ENCODE results near the gene POLR1F.

The POLR1F gene

DNA sequence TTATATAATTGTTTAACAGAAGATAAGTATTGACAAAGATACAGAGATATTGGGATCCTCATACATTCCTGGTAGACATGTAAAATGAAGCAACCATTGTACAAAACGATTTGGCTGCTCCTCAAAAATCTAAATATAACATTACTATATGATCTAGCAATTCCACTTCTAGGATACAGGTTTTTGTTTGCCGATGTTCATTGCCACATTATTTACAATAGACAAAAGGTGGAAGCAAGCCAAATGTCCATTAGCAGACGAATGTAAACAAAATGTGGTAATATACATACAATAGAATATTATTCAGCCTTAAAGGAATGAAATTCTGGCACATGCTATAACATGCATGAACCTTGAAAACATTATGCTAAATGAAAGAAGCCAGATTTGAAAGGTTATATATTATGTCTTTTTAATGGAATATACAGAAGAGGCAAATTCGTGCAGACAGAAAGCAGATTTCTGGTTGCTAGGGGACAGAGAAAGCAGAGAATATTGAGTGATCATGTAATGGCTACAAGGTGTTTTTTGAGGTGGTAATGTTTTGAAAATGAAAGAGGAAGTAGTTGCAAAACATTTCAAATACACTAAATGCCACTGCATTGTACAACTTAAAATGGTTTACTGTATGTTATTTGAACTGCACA lies 44.9 kb downstream of the POLR1F start:
- no peak for TF ChIP-seq FOXM1 (IDR thresholded peaks at IDR 0.05; ENCODE audit: borderline replicate concordance, low read depth)
- TF ChIP-seq, protein P1, sequence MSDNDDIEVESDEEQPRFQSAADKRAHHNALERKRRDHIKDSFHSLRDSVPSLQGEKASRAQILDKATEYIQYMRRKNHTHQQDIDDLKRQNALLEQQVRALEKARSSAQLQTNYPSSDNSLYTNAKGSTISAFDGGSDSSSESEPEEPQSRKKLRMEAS (IDR thresholded peaks at IDR 0.05) = no peak
- no peak for TF ChIP-seq YY1 (IDR thresholded peaks at IDR 0.05; ENCODE audit: low read depth)
- TF ChIP-seq ZBTB7A (IDR thresholded peaks at IDR 0.05; ENCODE audit: low read depth) = no peak
- TF ChIP-seq CREB1 (IDR thresholded peaks at IDR 0.05; ENCODE audit: low read depth) = no peak
- no peak for TF ChIP-seq REST (IDR thresholded peaks at IDR 0.05; ENCODE audit: low read depth)
- no peak for TF ChIP-seq NFIC (IDR thresholded peaks at IDR 0.05)
- no peak for TF ChIP-seq USF1 (IDR thresholded peaks at IDR 0.05)
- TF ChIP-seq RAD21 (IDR thresholded peaks at IDR 0.05; ENCODE audit: low read depth) = no peak
- TF ChIP-seq EGR1 (IDR thresholded peaks at IDR 0.05) = no peak
- TF ChIP-seq EP300 (IDR thresholded peaks at IDR 0.05; ENCODE audit: borderline replicate concordance) = no peak
- no peak for TF ChIP-seq TCF12 (IDR thresholded peaks at IDR 0.05; ENCODE audit: low read depth)
- no peak for TF ChIP-seq TEAD4 (IDR thresholded peaks at IDR 0.05)

DNA sequence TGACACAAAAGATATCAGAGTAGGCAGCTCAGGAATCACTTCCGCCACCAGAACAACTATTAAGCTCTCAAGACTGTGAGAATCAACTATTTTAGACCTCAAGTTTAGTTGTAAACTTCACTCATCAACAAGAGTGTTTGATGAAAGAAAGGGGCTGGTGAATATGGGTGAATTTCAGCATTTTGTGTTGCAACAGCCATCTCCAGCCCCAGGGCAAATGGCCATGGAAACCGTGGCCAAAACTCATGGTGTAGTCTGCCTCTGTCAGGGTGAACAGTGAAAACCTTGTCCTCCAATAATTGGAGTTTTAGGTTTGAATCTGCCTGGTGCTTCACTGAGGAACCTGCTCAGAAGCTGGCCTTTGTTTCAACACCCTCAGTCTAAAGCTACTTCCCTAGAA lies 60.0 kb downstream of the POLR1F start:
- TF ChIP-seq CEBPB (IDR thresholded peaks at IDR 0.05) (no peak), EP300 (IDR thresholded peaks at IDR 0.05; ENCODE audit: borderline replicate concordance) (no peak), RAD21 (IDR thresholded peaks at IDR 0.05; ENCODE audit: low read depth) (no peak), TCF12 (IDR thresholded peaks at IDR 0.05; ENCODE audit: low read depth) (no peak), TAF1 (IDR thresholded peaks at IDR 0.05; ENCODE audit: low read depth) (no peak), YY1 (IDR thresholded peaks at IDR 0.05; ENCODE audit: low read depth) (no peak), USF1 (IDR thresholded peaks at IDR 0.05) (no peak), REST (IDR thresholded peaks at IDR 0.05; ENCODE audit: low read depth) (no peak), EGR1 (IDR thresholded peaks at IDR 0.05) (no peak), FOXM1 (IDR thresholded peaks at IDR 0.05; ENCODE audit: borderline replicate concordance, low read depth) (no peak), TEAD4 (IDR thresholded peaks at IDR 0.05) (no peak), ZBTB7A (IDR thresholded peaks at IDR 0.05; ENCODE audit: low read depth) (no peak), NFIC (IDR thresholded peaks at IDR 0.05) (no peak), CREB1 (IDR thresholded peaks at IDR 0.05; ENCODE audit: low read depth) (no peak)
- TF ChIP-seq, protein P1 (IDR thresholded peaks at IDR 0.05) = no peak
